Measurements from ENCODE around the gene PRUNE2. TPM values are rescaled to one million over a fixed set of nuclear protein-coding genes. Genes with fewer than 3 reads are reported as not detected.

The PRUNE2 gene
- total and polyA plus RNA-seq, 9 of the 15 experiments (the other 6 are each of a cell fraction or from before 2014, with no cell fraction given): 0.05 to 0.45 (median 0.18) TPM; not detected in 1

GRCh38 chr9:76911971-76912370, 6.1 kb upstream of the PRUNE2 start:
- H3K4me1 ChIP-seq (replicated peaks in 1 of 2; ENCODE audit: control insufficient read depth in 2 of 2, insufficient read depth in 2 of 2, low read length in 2 of 2): no peaks in the 10 kb centered on the region
- ATAC-seq (no peak), DNase-seq (ENCODE audit: extremely low read depth in 1 of 4, low spot score in 3 of 4) (no peak), FAIRE-seq (no peak)
- ChIA-PET POLR2A (no interaction called here), CTCF (ENCODE audit: low intra/inter-chr PET ratio) (interaction anchor here (0.6 kb wide), 1 partner anchor 57 kb away, joined by 3 read pairs; no protein-coding TSS in a partner anchor)
- H4K20me1 ChIP-seq (replicated peaks; ENCODE audit: control insufficient read depth, insufficient read depth, low read length): no peaks in the 10 kb centered on the region
- H2AFZ ChIP-seq (ENCODE audit: low read depth, low read length): no peak overlapping the region
- intact Hi-C loops (cut with micrococcal nuclease) (no loop called here), in situ Hi-C loops (cut with MboI) (no loop called here)
- H3K4me3 ChIP-seq: no peak overlapping the region
- H3K4me2 ChIP-seq (ENCODE audit: insufficient read depth, low read length): no peak overlapping the region
- H3K9me1 ChIP-seq (ENCODE audit: control insufficient read depth, insufficient read depth, low read length): no peaks in the 10 kb centered on the region
- TF ChIP-seq TSHZ1 (CRISPR knock-in tag; IDR thresholded peaks at IDR 0.05) (no peak), HMBOX1 (IDR thresholded peaks at IDR 0.05) (no peak), RBM17 (IDR thresholded peaks at IDR 0.05; ENCODE audit: borderline replicate concordance, low read depth, low read length) (no peak), CAMTA2 (CRISPR knock-in tag; conservative IDR thresholded peaks at IDR 0.05) (no peak), CTCF (IDR thresholded peaks at IDR 0.05 in 2 of 3, conservative IDR thresholded peaks at IDR 0.05 in 1 of 3; ENCODE audit: insufficient read depth in 2 of 3, low read depth in 1 of 3, low read length in 3 of 3) (no peak), HNRNPH1 (optimal IDR thresholded peaks at IDR 0.05; ENCODE audit: low read depth, low read length) (no peak)
- no peaks in the 10 kb centered on the region for H3K36me3 ChIP-seq (ENCODE audit: control insufficient read depth, insufficient read depth, low read length)
- no peaks in the 10 kb centered on the region for H3K9me3 ChIP-seq (replicated peaks; ENCODE audit: control insufficient read depth, insufficient read depth, low read depth, low read length)
- no peak overlapping the region for H3K27ac ChIP-seq (ENCODE audit: extremely low read depth, low read depth, low read length)
- H3K9ac ChIP-seq (ENCODE audit: insufficient read depth in 1 of 2, low read depth in 2 of 2, low read length in 2 of 2): no peak overlapping the region
- H3K27me3 ChIP-seq (ENCODE audit: control insufficient read depth in 2 of 2, insufficient read depth in 2 of 2, low read length in 2 of 2): no peaks in the 10 kb centered on the region; a peak in 1 of 5 replicates
- no peaks in the 10 kb centered on the region for H3K79me2 ChIP-seq (ENCODE audit: control insufficient read depth, insufficient read depth, low read length)
- BruUV-seq (replicated peaks): no TSS peak
- WGBS (ENCODE audit: insufficient coverage, low coverage, missing lambda C conversion rate): 0% methylated on average over 1 of the region's 1 CpG

Measured in K562 (cell line).